Gastroesophageal sphincter (tissue), 4 donors: ENCODE data around the gene LGALS9. TPM values are rescaled to one million over a fixed set of nuclear protein-coding genes. Genes with fewer than 3 reads are reported as not detected.
A peak's percentile ranks its signal among the peaks of the same experiment; 100 is the strongest.

Experiments
- ATAC-seq: fragments of 150-250 bp; one replicate; pipeline ENCODE4 v1.9.1; 2016; ENCODE audit warnings: mild to moderate bottlenecking, moderate library complexity
- H3K27ac ChIP-seq, 4 donors: fragments of 200-600 bp; sonication (generic) in 3 of 4; 1 replicate in 3 of 4; 2 replicates in 1 of 4; pipeline ENCODE4 v1.5.1; 2016 to 2019
- H3K27me3 ChIP-seq: fragments of 200-600 bp; sonication (generic); one replicate; pipeline ENCODE4 v1.5.1; 2019
- H3K36me3 ChIP-seq, 2 donors: fragments of 200-600 bp; sonication (generic); one replicate each; pipeline ENCODE4 v1.5.1; 2019; ENCODE audit warnings: control low read depth in 1 of 2
- H3K4me1 ChIP-seq, 3 donors: fragments of 200-600 bp; sonication (generic); 1 replicate in 2 of 3; 2 replicates in 1 of 3; pipeline ENCODE4 v1.5.1; 2016 to 2019; ENCODE audit warnings: control low read depth in 2 of 3
- H3K4me3 ChIP-seq, 2 donors: fragments of 200-600 bp; sonication (generic); one replicate each; pipeline ENCODE4 v1.5.1; 2019; ENCODE audit warnings: mild to moderate bottlenecking in 1 of 2, moderate library complexity in 1 of 2
- H3K9me3 ChIP-seq, 3 donors: fragments of 200-600 bp; sonication (generic); one replicate each; pipeline ENCODE4 v1.5.1; 2017 to 2019; ENCODE audit warnings: control low read depth in 2 of 3
- EP300 ChIP-seq: sonication (generic); formaldehyde crosslinking; IDR thresholded peaks from one replicate; pipeline ENCODE4 v1.6.1; 2017; ENCODE audit warnings: antibody characterized with exemption, mild to moderate bottlenecking
- POLR2A ChIP-seq, 2 donors: fragments of 450-650 bp; IDR thresholded peaks; one replicate each; pipeline ENCODE4 v1.6.1; 2017; ENCODE audit warnings: antibody characterized with exemption in 2 of 2, mild to moderate bottlenecking in 2 of 2, moderate library complexity in 1 of 2
- POLR2AphosphoS5 ChIP-seq: sonication (generic); formaldehyde crosslinking; IDR thresholded peaks from one replicate; pipeline ENCODE4 v1.6.1; 2017; ENCODE audit warnings: antibody characterized with exemption
- WGBS, 2 donors: methylation state at CpG; one replicate each; pipeline ENCODE4 v1.1.5; 2018; ENCODE audit warnings: low coverage in 1 of 2; 5-methylcytosine and 5-hydroxymethylcytosine counted together
- total RNA-seq, 4 donors: library from RNA; depleted of rRNA; stranded (reverse); fragments of >200 nt; gene quantifications; one replicate each; pipeline ENCODE4 v1.1.0, GENCODE V29; 2016
- TF ChIP-seq, protein P1 (sequence below), 4 experiments: fragments of 200-600 bp in 2 of 4; fragments of 450-650 bp in 2 of 4; sonication (generic) in 1 of 4; IDR thresholded peaks; one replicate each; pipeline ENCODE4 v1.5.1; 2017 to 2019; ENCODE audit warnings: antibody characterized with exemption in 4 of 4, mild to moderate bottlenecking in 2 of 4, moderate library complexity in 2 of 4

Gene LGALS9
- 10 to 100 TPM in 3 of 4 donors, 1 to 10 TPM in 1; 8.7 to 62.0 (median 27.2) TPM for total RNA-seq

DNA sequence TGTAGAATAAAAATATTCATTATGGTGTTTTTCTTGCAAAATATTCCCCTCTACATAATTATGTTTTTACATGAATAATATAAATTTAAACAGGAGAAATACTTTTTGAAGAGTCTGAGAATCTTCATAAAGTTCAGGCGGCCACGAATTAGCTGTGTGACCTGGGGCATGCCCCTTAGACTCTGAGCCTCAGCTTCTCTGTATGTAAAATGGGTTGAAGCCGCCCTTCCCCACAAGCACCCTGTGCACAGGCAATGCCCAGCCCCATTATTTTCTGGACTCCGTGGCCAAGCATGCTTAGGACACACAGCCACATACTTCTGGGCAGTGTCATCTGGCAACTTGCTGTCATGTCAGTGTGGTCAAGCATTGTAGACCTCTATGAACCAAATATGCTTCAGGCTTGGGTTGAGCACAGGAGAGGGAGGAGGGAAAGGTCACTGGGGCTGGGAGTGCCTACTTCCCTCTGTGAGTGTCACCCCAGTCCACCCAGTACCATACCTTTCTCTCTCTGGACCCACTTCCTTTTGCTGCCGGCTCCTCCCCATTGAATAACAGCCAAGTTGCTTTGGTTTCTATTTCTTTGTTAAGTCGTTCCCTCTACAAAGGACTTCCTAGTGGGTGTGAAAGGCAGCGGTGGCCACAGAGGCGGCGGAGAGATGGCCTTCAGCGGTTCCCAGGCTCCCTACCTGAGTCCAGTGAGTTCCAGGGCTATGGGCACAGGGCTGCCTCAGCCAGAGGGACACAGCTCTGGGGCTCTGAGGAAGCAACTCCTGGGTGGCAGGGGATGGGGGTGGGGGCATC, at the start of gene LGALS9:
TSS of gene LGALS9 (plus strand) at position 582 of the 804 bp plus-strand sequence. CDS start at position 660, 78 bp downstream.
- H3K4me3 ChIP-seq = peak within 1 kb of the TSS; percentile 17 to 43
- no peaks in the 10 kb centered on the region for H3K9me3 ChIP-seq
- no peaks in the 10 kb centered on the region for H3K27me3 ChIP-seq
- 20 to 71% methylated on average over 1 to 5 of the region's 10 CpGs for WGBS, 2 donors
- H3K36me3 ChIP-seq = peaks cover 0 to 19% of the 10 kb centered on the region in 2 donors
- ATAC-seq = peak; percentile 20
- peaks cover 0 to 29% (median 15%) of the 10 kb centered on the region in 3 donors for H3K4me1 ChIP-seq
- H3K27ac ChIP-seq = peak within 1 kb of the TSS in 3 of 4 donors; percentile 15 to 64 (median 51)
- TF ChIP-seq, protein P1, sequence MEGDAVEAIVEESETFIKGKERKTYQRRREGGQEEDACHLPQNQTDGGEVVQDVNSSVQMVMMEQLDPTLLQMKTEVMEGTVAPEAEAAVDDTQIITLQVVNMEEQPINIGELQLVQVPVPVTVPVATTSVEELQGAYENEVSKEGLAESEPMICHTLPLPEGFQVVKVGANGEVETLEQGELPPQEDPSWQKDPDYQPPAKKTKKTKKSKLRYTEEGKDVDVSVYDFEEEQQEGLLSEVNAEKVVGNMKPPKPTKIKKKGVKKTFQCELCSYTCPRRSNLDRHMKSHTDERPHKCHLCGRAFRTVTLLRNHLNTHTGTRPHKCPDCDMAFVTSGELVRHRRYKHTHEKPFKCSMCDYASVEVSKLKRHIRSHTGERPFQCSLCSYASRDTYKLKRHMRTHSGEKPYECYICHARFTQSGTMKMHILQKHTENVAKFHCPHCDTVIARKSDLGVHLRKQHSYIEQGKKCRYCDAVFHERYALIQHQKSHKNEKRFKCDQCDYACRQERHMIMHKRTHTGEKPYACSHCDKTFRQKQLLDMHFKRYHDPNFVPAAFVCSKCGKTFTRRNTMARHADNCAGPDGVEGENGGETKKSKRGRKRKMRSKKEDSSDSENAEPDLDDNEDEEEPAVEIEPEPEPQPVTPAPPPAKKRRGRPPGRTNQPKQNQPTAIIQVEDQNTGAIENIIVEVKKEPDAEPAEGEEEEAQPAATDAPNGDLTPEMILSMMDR (IDR thresholded peaks at IDR 0.05) = no peak
- TF ChIP-seq POLR2A (IDR thresholded peaks at IDR 0.05) (no peak), EP300 (no peak), POLR2AphosphoS5 (no peak)

DNA sequence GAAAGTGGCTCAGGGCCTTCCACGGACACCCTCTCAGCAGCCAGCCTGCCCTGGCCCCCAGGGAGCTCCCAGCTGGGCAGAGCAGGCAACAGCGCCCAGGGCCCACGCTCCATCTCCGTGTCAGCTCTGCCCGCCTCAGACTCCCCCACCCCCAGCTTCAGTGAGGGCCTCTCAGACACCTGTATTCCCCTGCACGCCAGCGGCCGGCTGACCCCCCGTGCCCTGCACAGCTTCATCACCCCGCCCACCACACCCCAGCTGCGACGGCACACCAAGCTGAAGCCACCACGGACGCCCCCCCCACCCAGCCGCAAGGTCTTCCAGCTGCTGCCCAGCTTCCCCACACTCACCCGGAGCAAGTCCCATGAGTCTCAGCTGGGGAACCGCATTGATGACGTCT, 48.3 kb upstream of the LGALS9 start:
- TF ChIP-seq POLR2AphosphoS5 (no peak), POLR2A (IDR thresholded peaks at IDR 0.05) (no peak), EP300 (no peak)
- TF ChIP-seq, protein P1 (IDR thresholded peaks at IDR 0.05) = no peak
- H3K4me3 ChIP-seq = no peak overlapping the region
- peaks cover 0 to 40% of the 10 kb centered on the region in 2 donors for H3K36me3 ChIP-seq
- WGBS, 2 donors = no CpG with 5 or more reads among the region's 18 CpGs
- peaks cover 0 to 11% (median 0%) of the 10 kb centered on the region in 3 donors for H3K4me1 ChIP-seq
- no peak overlapping the region for H3K27ac ChIP-seq
- no peaks in the 10 kb centered on the region for H3K9me3 ChIP-seq
- no peak for ATAC-seq
- H3K27me3 ChIP-seq = no peaks in the 10 kb centered on the region

DNA sequence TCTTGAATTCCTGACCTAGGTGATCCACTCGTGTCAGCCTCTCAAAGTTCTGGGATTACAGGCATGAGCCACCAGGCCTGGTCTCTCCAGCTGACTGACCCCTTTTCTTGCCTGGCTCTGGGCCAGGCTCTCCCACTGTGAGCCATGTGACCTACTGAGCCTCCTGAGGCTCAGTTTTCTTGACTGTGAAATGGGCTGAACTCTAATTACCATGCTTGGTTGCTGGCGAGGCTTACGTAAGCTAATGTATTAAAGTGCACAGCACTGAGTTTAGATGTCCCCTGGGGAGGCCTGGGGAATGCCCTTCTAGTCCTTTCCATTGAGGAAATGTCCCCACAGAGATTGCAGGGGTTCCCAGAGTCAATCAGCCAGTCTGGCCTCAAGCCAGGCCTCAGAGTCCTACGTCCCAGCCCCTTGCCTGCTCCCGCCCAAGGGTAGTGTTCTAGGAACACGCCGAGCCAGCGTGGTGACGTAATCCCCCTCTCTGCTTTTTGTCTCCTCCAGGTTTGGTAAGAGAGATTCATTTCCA, 45.8 kb upstream of the LGALS9 start:
- no peak overlapping the region for H3K27ac ChIP-seq
- H3K27me3 ChIP-seq = no peaks in the 10 kb centered on the region
- H3K36me3 ChIP-seq = peaks cover 0 to 50% of the 10 kb centered on the region in 2 donors
- WGBS, 2 donors = 43% methylated on average over 1 of the region's 9 CpGs; no CpG with 5 or more reads in 1 of the 2 donors
- no peaks in the 10 kb centered on the region for H3K4me1 ChIP-seq
- TF ChIP-seq, protein P1 (IDR thresholded peaks at IDR 0.05) = no peak
- no peak for TF ChIP-seq EP300
- no peak for TF ChIP-seq POLR2A (IDR thresholded peaks at IDR 0.05)
- no peak for ATAC-seq
- no peak overlapping the region for H3K4me3 ChIP-seq
- no peaks in the 10 kb centered on the region for H3K9me3 ChIP-seq

DNA sequence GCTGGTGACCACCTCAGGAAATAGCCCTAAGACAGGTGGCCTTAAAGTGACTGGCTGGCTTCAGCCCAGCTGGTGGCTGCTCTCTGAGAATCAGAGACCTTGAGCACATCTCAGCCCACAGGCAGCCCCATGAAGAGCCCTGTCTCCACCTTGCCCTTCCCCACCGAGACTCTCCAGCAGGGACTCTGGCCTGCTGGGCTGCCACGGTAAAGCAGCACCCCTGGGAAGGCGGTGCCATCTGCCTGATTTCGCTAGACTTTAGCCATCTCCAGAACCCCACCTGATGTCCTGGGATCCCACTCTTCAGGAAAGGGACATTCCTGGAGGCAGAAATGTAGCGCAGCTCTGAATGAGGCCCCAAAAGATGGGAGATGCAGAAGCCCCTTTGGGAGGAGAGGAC, 45.2 kb upstream of the LGALS9 start:
- no peak overlapping the region for H3K27ac ChIP-seq
- H3K36me3 ChIP-seq = peaks cover 0 to 56% of the 10 kb centered on the region in 2 donors
- no peak for TF ChIP-seq POLR2AphosphoS5
- TF ChIP-seq POLR2A (IDR thresholded peaks at IDR 0.05) = no peak
- TF ChIP-seq, protein P1 (IDR thresholded peaks at IDR 0.05) = no peak
- no peak for TF ChIP-seq EP300

More for the DNA sequence above, 45.2 kb upstream of the LGALS9 start:
- H3K4me3 ChIP-seq = no peak overlapping the region
- no peaks in the 10 kb centered on the region for H3K9me3 ChIP-seq
- 87% methylated on average over 3 of the region's 5 CpGs; no CpG with 5 or more reads in 1 of the 2 donors for WGBS, 2 donors
- H3K4me1 ChIP-seq = no peaks in the 10 kb centered on the region
- H3K27me3 ChIP-seq = no peaks in the 10 kb centered on the region
- no peak for ATAC-seq
